Fibroblast of mammary gland (primary cell): ENCODE results near the gene CHRM1.

ENCODE experiments used
- DNase-seq: peaks from one replicate; pipeline ENCODE4 v3.0.0-alpha.2; 2010; ENCODE audit warnings: low read depth
- H3K4me3 ChIP-seq: 2 replicates; pipeline ENCODE4 v1.5.1; 2011; ENCODE audit warnings: low read depth, mild to moderate bottlenecking, low read length, moderate library complexity; ENCODE audit not compliant: control insufficient read depth
- CTCF ChIP-seq: conservative IDR thresholded peaks from 2 replicates; pipeline ENCODE4 v1.5.1; 2011; ENCODE audit warnings: low read depth, low read length, inconsistent platforms; ENCODE audit not compliant: control insufficient read depth, insufficient read depth

Gene CHRM1

GRCh38 chr11:62882788-62883501 lies 38.2 kb downstream of the CHRM1 start:
- H3K4me3 ChIP-seq, result peak overlapping the region; percentile 98
- TF ChIP-seq CTCF, result no peak
- no peak for DNase-seq

- TF ChIP-seq CTCF, result no peak
- no peak for DNase-seq
- H3K4me3 ChIP-seq, result peak overlapping the region; percentile 98
Observed at GRCh38 chr11:62882431-62882749, 38.8 kb downstream of the CHRM1 start.

GRCh38 chr11:62881579-62882430 lies 39.4 kb downstream of the CHRM1 start:
- no peak for TF ChIP-seq CTCF
- DNase-seq, result peak; percentile 96
- H3K4me3 ChIP-seq, result peak overlapping the region; percentile 98

- TF ChIP-seq CTCF, result peak; percentile 27
- peak within 1 kb of the TSS; percentile 98 for H3K4me3 ChIP-seq
- peak; percentile 84 for DNase-seq
Observed at GRCh38 chr11:62880803-62881578, 40.2 kb downstream of the CHRM1 start, which contains the start of gene SLC3A2. SLC3A2 (plus strand) TSS chr11:62880896; CDS start chr11:62881024, 128 bp downstream.

GRCh38 chr11:62880231-62880802 lies 40.8 kb downstream of the CHRM1 start:
- DNase-seq, result peak; percentile 95
- TF ChIP-seq CTCF, result no peak
- H3K4me3 ChIP-seq, result peak overlapping the region; percentile 98

GRCh38 chr11:62879235-62879978 lies 41.8 kb downstream of the CHRM1 start:
- DNase-seq, result peak; percentile 54
- H3K4me3 ChIP-seq, result peak overlapping the region; percentile 13
- TF ChIP-seq CTCF, result no peak
